Naive thymus-derived CD4-positive, alpha-beta T cell (primary cell): Measurements from ENCODE around the gene REC114. TPM values are rescaled to one million over a fixed set of nuclear protein-coding genes. Genes with fewer than 3 reads are reported as not detected.
"Not testable (repeated sequence)": the region's sequence is repeated elsewhere in the genome, so short reads cannot be mapped to it uniquely, and the experiment has no call there.

ENCODE experiments used
- ATAC-seq: fragments of 150-1000 bp; cut with Tn5 transposase; 2 replicates; pipeline ENCODE4 v1.10.0; 2021; ENCODE audit warnings: mild to moderate bottlenecking, moderate library complexity
- CTCF ChIA-PET: fragments of 350-600 bp; sonication (Branson Sonifier 250); formaldehyde crosslinking; loops from one replicate; lab custom pipeline; 2021; ENCODE audit warnings: antibody characterized with exemption; lab: Charles Lee
- POLR2A ChIA-PET: fragments of 350-600 bp; sonication (Branson Sonifier 250); formaldehyde crosslinking; loops from one replicate; lab custom pipeline; 2021; ENCODE audit warnings: antibody characterized with exemption, inconsistent platforms; lab: Charles Lee
- DNase-seq, 9 donors: peaks; one replicate each; pipeline versions ENCODE4 v3.0.0 to v3.0.0-alpha.2; 2020 to 2022; ENCODE audit warnings: mixed read lengths in 1 of 9
- H3K27ac ChIP-seq: one replicate; pipeline ENCODE4 v1.7.0; 2013; ENCODE audit warnings: mild to moderate bottlenecking, low read depth, low read length, moderate library complexity
- H3K27me3 ChIP-seq, 2 donors: one replicate each; pipeline ENCODE4 v1.7.0; 2013; ENCODE audit warnings: low read length in 2 of 2, mild to moderate bottlenecking in 2 of 2, moderate library complexity in 2 of 2; ENCODE audit not compliant: control insufficient read depth in 2 of 2, insufficient read depth in 2 of 2
- H3K36me3 ChIP-seq, 3 experiments: 1 replicate in 2 of 3; 2 replicates in 1 of 3; pipeline ENCODE4 v1.7.0; 2013; ENCODE audit warnings: low read length in 3 of 3, mild to moderate bottlenecking in 3 of 3, moderate library complexity in 1 of 3; ENCODE audit not compliant: insufficient read depth in 3 of 3, control insufficient read depth in 2 of 3
- H3K4me1 ChIP-seq, 2 donors: one replicate each; pipeline ENCODE4 v1.7.0; 2013; ENCODE audit warnings: low read length in 2 of 2, mild to moderate bottlenecking in 2 of 2, moderate library complexity in 1 of 2; ENCODE audit not compliant: control insufficient read depth in 2 of 2, insufficient read depth in 2 of 2
- H3K4me3 ChIP-seq: 2 replicates; pipeline ENCODE4 v1.7.0; 2013; ENCODE audit warnings: mild to moderate bottlenecking, low read length
- H3K9me3 ChIP-seq, 3 experiments: 1 replicate in 2 of 3; 2 replicates in 1 of 3; pipeline ENCODE4 v1.7.0; 2013; ENCODE audit warnings: low read length in 3 of 3; ENCODE audit not compliant: control insufficient read depth in 2 of 3
- H3K27ac Mint-ChIP-seq, 9 donors: one replicate each; pipeline ENCODE4 v1.8.0; 2020 to 2022; ENCODE audit warnings: mixed read lengths in 9 of 9, mild to moderate bottlenecking in 8 of 9, moderate library complexity in 5 of 9, inconsistent platforms in 2 of 9
- H3K27me3 Mint-ChIP-seq, 5 donors: one replicate each; pipeline ENCODE4 v1.8.0; 2021 to 2022; ENCODE audit warnings: mixed read lengths in 5 of 5, mild to moderate bottlenecking in 1 of 5
- H3K36me3 Mint-ChIP-seq, 5 donors: one replicate each; pipeline ENCODE4 v1.8.0; 2020 to 2022; ENCODE audit warnings: mixed read lengths in 5 of 5, mild to moderate bottlenecking in 3 of 5, inconsistent platforms in 1 of 5
- H3K4me1 Mint-ChIP-seq, 7 donors: one replicate each; pipeline ENCODE4 v1.8.0; 2020 to 2022; ENCODE audit warnings: mixed read lengths in 7 of 7, mild to moderate bottlenecking in 3 of 7, inconsistent platforms in 1 of 7
- H3K4me3 Mint-ChIP-seq, 10 donors: one replicate each; pipeline ENCODE4 v1.8.0; 2020 to 2022; ENCODE audit warnings: mild to moderate bottlenecking in 10 of 10, mixed read lengths in 10 of 10, moderate library complexity in 6 of 10, inconsistent platforms in 2 of 10
- H3K9me3 Mint-ChIP-seq, 11 donors: one replicate each; pipeline ENCODE4 v1.8.0; 2020 to 2022; ENCODE audit warnings: mixed read lengths in 11 of 11, mild to moderate bottlenecking in 4 of 11, inconsistent platforms in 1 of 11, moderate library complexity in 1 of 11
- intact Hi-C, 2 donors: fragments of 100-400 bp; cut with micrococcal nuclease; formaldehyde crosslinking; loops; one replicate each; pipeline ENCODE4 v1.15.1; 2023
- polyA plus RNA-seq, 2 donors: library from polyadenylated mRNA; unstranded; fragments of 300-500 nt; fragmentation: Illumina TruSeq; gene quantifications; one replicate each; pipeline ENCODE4 v1.2.3, GENCODE V29; 2021
- total RNA-seq, 6 experiments: library from RNA in 5 of 6; stranded (reverse) in 5 of 6; gene quantifications; 1 replicate in 5 of 6; 2 replicates in 1 of 6; pipeline ENCODE4 v1.2.3 and lab custom pipeline; 2021 to 2026

REC114 gene
- total and polyA plus RNA-seq, 7 experiments from 2014 or later, result not detected

GRCh38 chr15:73485885-73486284, 42.9 kb downstream of the REC114 start:
- Mint-ChIP-seq H3K27me3 (peaks cover 7 to 27% (median 13%) of the 10 kb centered on the region in 5 donors), H3K9me3 (peaks cover 0 to 11% (median 5%) of the 10 kb centered on the region in 11 donors)
- H3K4me1 Mint-ChIP-seq, H3K4me3 Mint-ChIP-seq, H3K27me3 ChIP-seq, H3K9me3 ChIP-seq, DNase-seq, H3K27ac ChIP-seq, H3K4me1 ChIP-seq, H3K36me3 ChIP-seq, H3K36me3 Mint-ChIP-seq, ATAC-seq, CTCF ChIA-PET, H3K4me3 ChIP-seq, H3K27ac Mint-ChIP-seq, intact Hi-C loops: not testable (repeated sequence)
- POLR2A ChIA-PET, result interaction anchor here (0.6 kb wide), 1 partner anchor 39 kb away, joined by 5 read pairs; no protein-coding TSS in a partner anchor

GRCh38 chr15:73488698-73489097, 45.7 kb downstream of the REC114 start:
- Histone ChIP-seq H3K27me3 (no peaks in the 10 kb centered on the region), H3K9me3 (no peaks in the 10 kb centered on the region), H3K4me1 (no peaks in the 10 kb centered on the region), H3K36me3 (no peaks in the 10 kb centered on the region), H3K4me3 (no peak overlapping the region), H3K27ac (no peak overlapping the region)
- POLR2A ChIA-PET, result no interaction called here
- peaks cover 0 to 3% (median 0%) of the 10 kb centered on the region in 7 donors for H3K4me1 Mint-ChIP-seq
- no peak for DNase-seq
- H3K4me3 Mint-ChIP-seq, result no peak overlapping the region
- no peak for ATAC-seq
- peaks cover 0 to 3% (median 0%) of the 10 kb centered on the region in 11 donors for H3K9me3 Mint-ChIP-seq
- intact Hi-C loops, result no loop called here
- H3K27ac Mint-ChIP-seq, result no peak overlapping the region
- CTCF ChIA-PET, result no interaction called here
- peaks cover 14 to 30% (median 22%) of the 10 kb centered on the region in 5 donors for H3K27me3 Mint-ChIP-seq
- no peaks in the 10 kb centered on the region for H3K36me3 Mint-ChIP-seq

GRCh38 chr15:73493922-73494321, 51.0 kb downstream of the REC114 start:
- Mint-ChIP-seq H3K27ac (no peak overlapping the region), H3K9me3 (no peaks in the 10 kb centered on the region), H3K36me3 (no peaks in the 10 kb centered on the region), H3K27me3 (peaks cover 8 to 36% (median 30%) of the 10 kb centered on the region in 5 donors), H3K4me1 (no peaks in the 10 kb centered on the region), H3K4me3 (no peak overlapping the region)
- DNase-seq (no peak), ATAC-seq (no peak)
- no peaks in the 10 kb centered on the region for H3K27me3 ChIP-seq
- POLR2A ChIA-PET, result no interaction called here
- H3K4me1 ChIP-seq, result no peaks in the 10 kb centered on the region
- CTCF ChIA-PET, result no interaction called here
- no peak overlapping the region for H3K27ac ChIP-seq
- H3K36me3 ChIP-seq, result no peaks in the 10 kb centered on the region
- intact Hi-C loops, result no loop called here
- no peaks in the 10 kb centered on the region for H3K9me3 ChIP-seq
- no peak overlapping the region for H3K4me3 ChIP-seq

GRCh38 chr15:73495181-73495580, 52.2 kb downstream of the REC114 start:
- intact Hi-C loops, result no loop called here
- no peak for DNase-seq
- ChIA-PET CTCF (no interaction called here), POLR2A (no interaction called here)
- Histone ChIP-seq H3K27ac (no peak overlapping the region), H3K4me1 (no peaks in the 10 kb centered on the region), H3K27me3 (no peaks in the 10 kb centered on the region), H3K36me3 (no peaks in the 10 kb centered on the region), H3K9me3 (no peaks in the 10 kb centered on the region), H3K4me3 (no peak overlapping the region)
- ATAC-seq, result no peak
- Mint-ChIP-seq H3K4me3 (no peak overlapping the region), H3K9me3 (no peaks in the 10 kb centered on the region), H3K36me3 (no peaks in the 10 kb centered on the region), H3K27me3 (peaks cover 8 to 47% (median 30%) of the 10 kb centered on the region in 5 donors), H3K4me1 (no peaks in the 10 kb centered on the region), H3K27ac (no peak overlapping the region)

- CTCF ChIA-PET, result no interaction called here
- no peaks in the 10 kb centered on the region for H3K4me1 ChIP-seq
- H3K27me3 ChIP-seq, result no peaks in the 10 kb centered on the region
- POLR2A ChIA-PET, result no interaction called here
- Mint-ChIP-seq H3K27ac (no peak overlapping the region), H3K4me3 (no peak overlapping the region), H3K36me3 (no peaks in the 10 kb centered on the region), H3K9me3 (no peaks in the 10 kb centered on the region), H3K27me3 (peaks cover 5 to 44% (median 22%) of the 10 kb centered on the region in 5 donors), H3K4me1 (no peaks in the 10 kb centered on the region)
- no peak for DNase-seq
- no peaks in the 10 kb centered on the region for H3K9me3 ChIP-seq
- no peak overlapping the region for H3K4me3 ChIP-seq
- H3K27ac ChIP-seq, result no peak overlapping the region
- no peak for ATAC-seq
- intact Hi-C loops, result no loop called here
- H3K36me3 ChIP-seq, result no peaks in the 10 kb centered on the region
These were observed 57.7 kb downstream of the REC114 start for GRCh38 chr15:73500696-73501095.

GRCh38 chr15:73504885-73505284, 61.9 kb downstream of the REC114 start:
- Histone ChIP-seq H3K4me1 (no peaks in the 10 kb centered on the region), H3K27ac (no peak overlapping the region), H3K36me3 (no peaks in the 10 kb centered on the region), H3K27me3 (no peaks in the 10 kb centered on the region), H3K9me3 (no peaks in the 10 kb centered on the region), H3K4me3 (no peak overlapping the region)
- no peaks in the 10 kb centered on the region for H3K4me1 Mint-ChIP-seq
- CTCF ChIA-PET, result no interaction called here
- intact Hi-C loops, result no loop called here
- H3K36me3 Mint-ChIP-seq, result no peaks in the 10 kb centered on the region
- H3K27ac Mint-ChIP-seq, result no peak overlapping the region
- H3K9me3 Mint-ChIP-seq, result no peaks in the 10 kb centered on the region
- POLR2A ChIA-PET, result no interaction called here
- no peak for ATAC-seq
- H3K27me3 Mint-ChIP-seq, result peaks cover 5 to 30% (median 17%) of the 10 kb centered on the region in 5 donors
- H3K4me3 Mint-ChIP-seq, result no peak overlapping the region
- no peak for DNase-seq

GRCh38 chr15:73515527-73515926, 72.6 kb downstream of the REC114 start:
- no peak overlapping the region for H3K27ac Mint-ChIP-seq
- H3K4me3 Mint-ChIP-seq, result no peak overlapping the region
- Histone ChIP-seq H3K4me3 (no peak overlapping the region), H3K36me3 (no peaks in the 10 kb centered on the region), H3K9me3 (no peaks in the 10 kb centered on the region), H3K4me1 (peaks cover 0 to 15% of the 10 kb centered on the region in 2 donors), H3K27me3 (no peaks in the 10 kb centered on the region), H3K27ac (no peak overlapping the region)
- peaks cover 0 to 9% (median 0%) of the 10 kb centered on the region in 5 donors for H3K36me3 Mint-ChIP-seq
- intact Hi-C loops, result no loop called here
- ChIA-PET POLR2A (no interaction called here), CTCF (no interaction called here)
- H3K27me3 Mint-ChIP-seq, result peaks cover 0 to 9% (median 3%) of the 10 kb centered on the region in 5 donors
- ATAC-seq (no peak), DNase-seq (no peak)
- H3K4me1 Mint-ChIP-seq, result peaks cover 0 to 5% (median 0%) of the 10 kb centered on the region in 7 donors
- peaks cover 0 to 6% (median 0%) of the 10 kb centered on the region in 11 donors for H3K9me3 Mint-ChIP-seq
